ENCODE results near the gene EMC8. TPM values are rescaled to one million over a fixed set of nuclear protein-coding genes. Genes with fewer than 3 reads are reported as not detected.

Gene EMC8
- total RNA-seq, result 20.0 TPM
- long read RNA-seq, transcript EMC8-202 (4 exons, 1,935 nt), result minor isoform, 16 of 51 reads
- long read RNA-seq, transcript EMC8-201 (5 exons, 1,962 nt), result major isoform, 33 of 51 reads
- long read RNA-seq, partial matches to known transcripts, result 0 of 51 reads
- long read RNA-seq, other reads (novel, unspliced or antisense), result 1 of 51 reads

DNA sequence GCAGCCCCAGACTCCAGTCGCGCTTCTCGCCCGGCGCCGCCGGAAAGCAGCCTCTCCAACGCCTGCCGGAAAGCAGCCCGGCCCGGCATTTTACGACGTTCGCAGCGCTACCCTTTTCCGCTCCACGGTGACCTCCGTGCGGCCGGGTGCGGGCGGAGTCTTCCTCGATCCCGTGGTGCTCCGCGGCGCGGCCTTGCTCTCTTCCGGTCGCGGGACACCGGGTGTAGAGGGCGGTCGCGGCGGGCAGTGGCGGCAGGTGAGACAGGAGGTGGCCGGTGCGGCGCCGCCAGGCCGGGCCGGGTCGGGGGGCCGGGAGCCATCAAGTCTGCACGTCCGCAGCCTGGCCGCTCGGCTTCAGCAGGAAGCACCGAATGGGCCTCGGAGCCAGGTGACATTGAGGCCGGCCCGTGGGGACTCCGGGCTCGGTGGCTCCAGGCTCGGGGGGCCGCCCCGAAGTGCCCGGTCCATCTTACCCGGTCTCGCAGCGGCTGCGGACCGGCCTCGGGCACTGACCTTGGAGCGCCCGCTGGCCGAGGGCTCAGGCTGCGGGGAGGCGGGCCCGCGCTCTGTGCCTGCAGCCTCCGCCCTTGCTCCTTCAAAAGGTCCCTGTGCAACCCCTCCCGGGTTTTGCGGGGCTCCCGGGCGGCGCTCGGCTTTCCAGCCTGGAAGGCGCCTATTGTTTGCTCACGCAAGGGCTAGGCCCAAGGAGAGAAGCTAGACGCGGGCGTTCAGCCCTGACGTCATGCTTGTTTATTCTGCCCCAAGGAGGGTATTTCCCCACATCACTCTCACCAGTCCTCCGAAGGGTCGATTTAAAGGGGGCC, at the start of gene EMC8, which contains the start of gene COX4I1:
Gene EMC8 (minus strand): TSS at position 48 of the 824 bp plus-strand sequence. CDS start 249 bp downstream, outside the sequence.
Gene COX4I1 (plus strand): TSS at position 199 of the 824 bp plus-strand sequence. CDS start 1,511 bp downstream, outside the sequence.
- H3K36me3 ChIP-seq, result peaks cover 55% of the 10 kb centered on the region
- H3K4me3 ChIP-seq, result peak within 1 kb of the TSS; percentile 78
- H3K27ac ChIP-seq, result peak within 1 kb of the TSS; percentile 95
- no peaks in the 10 kb centered on the region for H3K9me3 ChIP-seq
- DNase-seq (peak; percentile 98), ATAC-seq (peak; percentile 98)
- TF ChIP-seq, protein P1, sequence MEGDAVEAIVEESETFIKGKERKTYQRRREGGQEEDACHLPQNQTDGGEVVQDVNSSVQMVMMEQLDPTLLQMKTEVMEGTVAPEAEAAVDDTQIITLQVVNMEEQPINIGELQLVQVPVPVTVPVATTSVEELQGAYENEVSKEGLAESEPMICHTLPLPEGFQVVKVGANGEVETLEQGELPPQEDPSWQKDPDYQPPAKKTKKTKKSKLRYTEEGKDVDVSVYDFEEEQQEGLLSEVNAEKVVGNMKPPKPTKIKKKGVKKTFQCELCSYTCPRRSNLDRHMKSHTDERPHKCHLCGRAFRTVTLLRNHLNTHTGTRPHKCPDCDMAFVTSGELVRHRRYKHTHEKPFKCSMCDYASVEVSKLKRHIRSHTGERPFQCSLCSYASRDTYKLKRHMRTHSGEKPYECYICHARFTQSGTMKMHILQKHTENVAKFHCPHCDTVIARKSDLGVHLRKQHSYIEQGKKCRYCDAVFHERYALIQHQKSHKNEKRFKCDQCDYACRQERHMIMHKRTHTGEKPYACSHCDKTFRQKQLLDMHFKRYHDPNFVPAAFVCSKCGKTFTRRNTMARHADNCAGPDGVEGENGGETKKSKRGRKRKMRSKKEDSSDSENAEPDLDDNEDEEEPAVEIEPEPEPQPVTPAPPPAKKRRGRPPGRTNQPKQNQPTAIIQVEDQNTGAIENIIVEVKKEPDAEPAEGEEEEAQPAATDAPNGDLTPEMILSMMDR (IDR thresholded peaks at IDR 0.05), result no peak
- no peaks in the 10 kb centered on the region for H3K27me3 ChIP-seq
- peaks cover 31% of the 10 kb centered on the region for H3K4me1 ChIP-seq
- intact Hi-C loops (cut with DNase I), result no loop called here

DNA sequence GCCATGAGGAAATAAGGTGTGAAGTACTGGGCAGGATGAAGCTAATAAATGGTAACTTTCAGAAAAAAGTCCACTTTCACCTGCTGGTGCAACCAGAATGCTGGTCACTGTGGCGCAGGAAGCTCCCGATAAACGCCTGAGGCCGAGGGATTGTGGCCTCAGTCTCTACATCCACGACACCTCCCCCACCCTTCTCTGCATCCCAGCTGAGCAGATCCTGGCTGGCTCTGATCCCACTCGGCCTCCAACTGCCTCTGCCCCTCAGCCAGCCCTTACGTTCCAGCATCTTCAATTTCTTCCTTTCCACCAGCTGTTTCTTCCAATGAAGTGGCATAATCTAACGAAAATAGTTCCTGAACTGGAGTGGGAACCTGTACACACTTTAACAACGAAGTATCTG, 49.6 kb upstream of the EMC8 start:
- no peaks in the 10 kb centered on the region for H3K36me3 ChIP-seq
- intact Hi-C loops (cut with DNase I), result no loop called here

GRCh38 chr16:85847681-85848601, 48.6 kb upstream of the EMC8 start:
- TF ChIP-seq, protein P1 (IDR thresholded peaks at IDR 0.05), result no peak
- Histone ChIP-seq H3K27me3 (peaks cover 5% of the 10 kb centered on the region), H3K9me3 (no peaks in the 10 kb centered on the region), H3K4me1 (peaks cover 7% of the 10 kb centered on the region), H3K27ac (no peak overlapping the region), H3K36me3 (no peaks in the 10 kb centered on the region), H3K4me3 (no peak overlapping the region)
- ATAC-seq (no peak), DNase-seq (no peak)
- intact Hi-C loops (cut with DNase I), result no loop called here

More for the DNA sequence above, 49.6 kb upstream of the EMC8 start:
- Histone ChIP-seq H3K9me3 (no peaks in the 10 kb centered on the region), H3K4me3 (no peak overlapping the region), H3K27me3 (peaks cover 5% of the 10 kb centered on the region), H3K27ac (no peak overlapping the region), H3K4me1 (peaks cover 7% of the 10 kb centered on the region)
- DNase-seq, result no peak
- TF ChIP-seq, protein P1 (IDR thresholded peaks at IDR 0.05), result no peak
- no peak for ATAC-seq

DNA sequence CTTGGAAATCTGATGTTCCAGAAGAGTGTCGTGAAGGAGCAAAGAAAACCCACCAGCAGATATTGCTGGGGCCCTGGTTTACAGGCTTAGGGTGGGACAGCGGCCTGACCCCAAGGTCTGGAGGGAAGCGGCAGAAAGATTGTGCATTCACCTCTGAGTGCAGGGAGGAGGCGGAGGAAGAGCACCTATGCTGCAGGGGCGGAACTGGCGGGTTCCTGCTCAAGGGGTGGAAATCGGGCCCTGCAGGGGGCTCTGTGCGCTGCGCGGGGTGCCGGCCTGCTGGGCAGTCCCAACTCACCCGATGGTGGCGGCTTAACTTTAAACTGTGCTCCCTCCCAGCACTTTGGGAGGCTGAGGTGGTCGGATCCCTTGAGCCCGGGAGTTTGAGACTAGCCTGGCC, 47.7 kb upstream of the EMC8 start:
- H3K27me3 ChIP-seq, result peaks cover 5% of the 10 kb centered on the region
- no peaks in the 10 kb centered on the region for H3K36me3 ChIP-seq
- H3K4me1 ChIP-seq, result peaks cover 7% of the 10 kb centered on the region
- no peak for ATAC-seq
- TF ChIP-seq, protein P1 (IDR thresholded peaks at IDR 0.05), result no peak
- intact Hi-C loops (cut with DNase I), result no loop called here
- no peaks in the 10 kb centered on the region for H3K9me3 ChIP-seq
- H3K4me3 ChIP-seq, result no peak overlapping the region
- no peak for DNase-seq
- H3K27ac ChIP-seq, result no peak overlapping the region

DNA sequence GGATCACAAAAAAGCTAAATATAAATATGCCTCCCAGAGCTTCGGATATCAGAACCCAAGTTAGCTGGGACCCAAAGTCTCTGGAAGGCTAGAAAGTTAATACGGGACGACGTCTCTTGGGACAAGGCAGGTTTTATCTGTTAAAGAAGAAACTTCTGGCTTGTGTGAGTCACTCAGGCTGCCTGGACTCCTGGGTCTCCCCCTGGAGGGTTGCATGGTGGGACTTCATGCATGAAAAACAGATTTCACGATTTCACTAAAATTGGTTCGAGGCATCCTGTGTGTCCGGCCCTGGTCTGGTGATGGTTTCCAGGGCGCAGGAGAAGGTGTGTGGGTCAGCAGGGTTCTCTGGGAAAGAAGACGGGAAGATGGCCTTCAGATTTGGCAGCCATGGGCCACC, 47.1 kb upstream of the EMC8 start:
- H3K27ac ChIP-seq, result no peak overlapping the region
- intact Hi-C loops (cut with DNase I), result no loop called here
- DNase-seq (no peak), ATAC-seq (no peak)
- H3K4me1 ChIP-seq, result peaks cover 7% of the 10 kb centered on the region
- H3K9me3 ChIP-seq, result no peaks in the 10 kb centered on the region
- peaks cover 5% of the 10 kb centered on the region for H3K27me3 ChIP-seq
- no peaks in the 10 kb centered on the region for H3K36me3 ChIP-seq
- no peak overlapping the region for H3K4me3 ChIP-seq
- TF ChIP-seq, protein P1 (IDR thresholded peaks at IDR 0.05), result no peak
